ENCODE results near the gene CDC20.
"Not testable (repeated sequence)": the region's sequence is repeated elsewhere in the genome, so short reads cannot be mapped to it uniquely, and the experiment has no call there.

The CDC20 gene

DNA sequence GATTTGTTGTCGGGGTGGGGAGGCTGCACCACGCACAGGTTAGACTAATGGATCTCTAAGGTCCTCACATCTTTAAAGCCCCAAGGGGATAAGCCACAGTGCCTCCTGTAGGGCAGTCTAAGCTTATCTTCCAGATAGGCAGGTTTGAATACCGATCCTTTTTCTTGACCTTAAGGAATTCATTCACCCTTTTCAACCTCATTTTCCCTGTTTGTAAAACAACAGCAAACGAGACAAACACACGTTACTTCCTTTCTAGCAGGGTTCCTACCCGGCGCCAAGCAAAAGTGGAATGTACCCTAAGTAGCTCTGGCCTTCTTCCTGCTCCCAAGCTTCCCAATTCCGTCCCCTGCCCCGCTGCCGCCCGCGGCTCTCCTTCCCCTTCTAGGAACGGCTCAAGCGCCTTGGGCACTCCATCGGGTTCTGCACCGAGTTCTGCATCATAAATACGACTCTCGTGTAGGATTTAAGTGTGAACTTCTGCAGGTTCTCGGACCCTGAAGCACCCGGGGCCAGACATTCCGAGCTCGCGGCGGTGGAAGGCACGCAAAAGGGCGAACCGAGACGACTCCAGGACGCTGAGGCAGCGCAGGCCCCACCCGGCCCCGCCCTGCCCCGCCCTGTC, 548 bp upstream of the CDC20 start:
- DNase-seq = no peak

GRCh38 chr1:43359696-43360095, 915 bp downstream of the CDC20 start:
- DNase-seq = no peak

DNA sequence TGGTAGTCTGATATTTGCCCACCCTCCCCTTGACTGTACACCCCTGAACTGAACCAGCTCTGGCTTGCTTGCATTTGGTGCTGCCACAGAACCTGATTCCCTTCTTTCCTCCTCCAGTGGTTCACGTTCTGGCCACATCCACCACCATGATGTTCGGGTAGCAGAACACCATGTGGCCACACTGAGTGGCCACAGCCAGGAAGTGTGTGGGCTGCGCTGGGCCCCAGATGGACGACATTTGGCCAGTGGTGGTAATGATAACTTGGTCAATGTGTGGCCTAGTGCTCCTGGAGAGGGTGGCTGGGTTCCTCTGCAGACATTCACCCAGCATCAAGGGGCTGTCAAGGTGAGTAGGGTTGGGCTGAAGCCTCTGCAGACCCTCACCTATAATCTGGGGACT, 1.8 kb downstream of the CDC20 start:
- no peak for DNase-seq

DNA sequence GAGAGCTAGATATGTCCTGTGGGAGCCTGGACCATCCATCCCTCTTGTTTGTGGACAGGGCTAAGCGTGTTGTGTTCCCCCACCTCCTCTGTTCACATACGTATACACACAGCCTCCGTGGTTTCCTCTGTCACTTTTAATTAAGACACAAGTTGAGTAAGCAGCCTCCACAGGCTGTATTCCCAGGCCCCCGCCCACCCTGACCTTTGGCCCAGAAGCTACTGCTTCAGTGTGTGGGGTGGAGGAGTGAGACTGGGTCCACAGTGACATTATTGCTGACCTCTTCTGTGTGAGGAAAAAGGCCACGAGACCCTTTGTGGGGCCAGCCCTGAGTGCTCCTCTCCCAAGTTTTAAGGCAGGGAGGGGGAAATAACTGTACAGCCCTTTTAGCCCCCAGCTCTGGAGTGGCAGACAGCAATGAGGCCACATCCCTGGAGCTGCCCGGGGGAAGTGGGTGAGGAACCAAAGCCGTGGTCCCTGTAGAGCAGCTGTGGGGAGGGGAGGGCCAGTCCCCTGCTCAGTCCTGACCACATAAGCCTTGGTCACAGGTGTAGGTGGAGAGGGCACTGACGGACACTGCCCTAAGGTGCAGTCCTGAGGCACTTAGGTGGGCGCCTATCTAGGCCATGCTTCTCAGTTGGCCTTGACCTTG, 4.6 kb downstream of the CDC20 start:
- no peak for DNase-seq

DNA sequence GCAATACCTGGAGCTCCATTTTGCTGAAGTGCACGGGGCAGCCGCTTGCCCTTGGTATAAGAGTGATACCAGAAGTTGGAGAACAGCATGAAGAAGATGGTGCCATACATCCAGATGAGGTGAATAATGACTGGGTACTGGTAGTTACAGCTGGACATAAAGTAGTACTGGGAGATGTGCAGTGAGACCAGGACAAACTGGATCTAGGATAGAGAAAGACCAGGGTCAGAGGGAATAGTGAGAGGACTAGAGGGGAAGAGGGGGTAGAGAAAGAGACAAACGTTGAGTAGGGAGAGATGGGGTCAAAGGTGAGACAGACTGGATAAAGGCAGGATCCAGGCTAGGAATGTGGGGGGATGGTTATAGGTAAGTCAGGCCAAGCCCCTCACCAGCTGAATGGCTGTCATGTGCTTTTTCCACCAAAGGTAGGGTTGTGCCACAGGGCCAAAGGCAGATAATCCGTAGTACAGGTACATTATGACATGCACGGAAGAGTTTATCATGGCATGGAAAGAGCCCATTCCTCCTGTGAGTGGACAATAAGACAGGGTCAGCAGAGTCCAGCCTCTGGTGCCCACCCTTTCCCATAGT, 5.2 kb downstream of the CDC20 start:
- no peak for DNase-seq

DNA sequence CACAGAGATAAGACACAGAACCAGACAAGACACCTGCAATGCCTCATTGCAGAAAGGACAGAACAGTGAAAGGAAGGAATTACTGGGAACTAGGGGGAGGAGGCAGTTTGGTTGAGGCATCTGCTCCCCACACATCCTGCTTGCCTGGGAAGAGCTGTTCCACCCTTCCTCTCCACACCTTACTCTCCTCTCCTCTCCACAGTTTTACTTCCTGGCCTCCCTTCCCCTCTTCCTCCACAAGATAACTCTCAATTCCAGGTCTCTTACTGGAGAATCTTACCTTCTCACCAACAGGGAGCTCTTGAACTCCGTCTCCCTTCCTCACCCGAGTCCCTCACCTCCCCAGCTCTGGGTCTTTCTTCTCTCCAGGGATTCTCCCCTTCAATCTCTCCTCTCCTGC, 6.9 kb downstream of the CDC20 start:
- no peak for DNase-seq

GRCh38 chr1:43366179-43366578, 7.4 kb downstream of the CDC20 start:
- no peak for DNase-seq

DNA sequence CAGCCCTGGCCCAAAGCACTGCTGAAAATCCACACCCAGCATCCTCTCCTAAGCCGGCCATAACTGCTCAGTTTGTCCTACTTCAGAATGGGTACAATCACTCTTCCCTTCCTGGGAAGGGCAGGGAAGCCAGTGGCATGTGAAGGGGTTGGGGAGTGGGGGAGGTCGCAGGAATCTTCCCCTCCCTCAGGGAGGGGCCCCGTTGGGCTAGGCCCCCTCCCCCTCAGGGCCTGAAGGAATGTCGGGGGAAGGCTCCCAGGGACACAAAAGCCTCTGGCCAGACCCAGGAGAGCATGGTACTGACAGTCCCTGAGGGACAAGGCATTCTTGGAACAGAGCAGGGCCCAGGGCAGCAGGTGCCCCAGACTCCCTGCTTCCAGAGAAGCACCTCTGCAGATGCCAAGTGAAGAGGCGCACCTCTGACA, 7.8 kb downstream of the CDC20 start:
- no peak for DNase-seq

- DNase-seq = no peak
Measured at GRCh38 chr1:43367026-43367903, 8.5 kb downstream of the CDC20 start.

DNA sequence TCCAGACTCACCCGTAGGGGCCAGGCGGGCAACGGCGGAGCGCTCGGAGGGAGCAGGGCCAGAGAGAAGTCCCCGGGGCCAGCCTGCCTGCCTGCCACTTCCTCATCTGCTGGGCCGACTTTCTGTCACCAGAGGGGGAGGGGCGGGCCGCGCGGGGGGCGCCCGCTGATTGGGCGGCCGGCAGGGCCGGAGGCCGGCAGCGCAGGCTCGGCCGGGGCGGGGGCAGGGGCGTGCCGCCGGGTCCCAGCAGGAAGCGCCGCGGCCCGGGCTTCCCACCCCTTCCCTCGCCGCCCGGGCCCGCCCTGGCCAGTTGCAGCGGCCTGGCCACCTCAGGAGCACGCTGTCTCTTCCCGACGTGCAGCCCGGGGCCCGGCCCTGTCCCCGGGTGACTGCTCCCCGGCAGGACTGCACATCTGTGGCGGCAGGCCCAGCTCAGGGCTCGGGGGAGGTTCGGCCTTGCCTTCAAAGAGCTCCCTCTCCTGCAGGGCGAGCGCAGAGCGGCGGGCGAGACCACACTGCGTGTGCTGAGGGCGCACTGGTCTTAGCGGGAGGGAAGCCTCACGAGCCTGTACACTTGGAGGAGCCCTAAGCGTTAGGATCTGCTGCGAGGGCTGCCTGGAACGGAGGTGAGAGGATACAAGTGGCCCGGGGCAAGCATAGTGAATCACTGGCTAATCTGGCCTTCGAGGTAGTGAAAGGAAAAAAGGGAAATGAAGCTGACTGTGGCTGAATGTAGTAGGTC, 9.3 kb downstream of the CDC20 start, which contains the start of gene ELOVL1:
Gene ELOVL1, minus strand, starts transcription at position 108 of the 742 bp plus-strand sequence. CDS start 2,402 bp downstream, outside the sequence.
- DNase-seq = peak; percentile 70

GRCh38 chr1:43368646-43369020, 9.9 kb downstream of the CDC20 start:
- DNase-seq = no peak

- DNase-seq = not testable (repeated sequence)
Measured at GRCh38 chr1:43369779-43370178, 11.0 kb downstream of the CDC20 start.

- no peak for DNase-seq
Measured at GRCh38 chr1:43370564-43370963, 11.8 kb downstream of the CDC20 start.

DNA sequence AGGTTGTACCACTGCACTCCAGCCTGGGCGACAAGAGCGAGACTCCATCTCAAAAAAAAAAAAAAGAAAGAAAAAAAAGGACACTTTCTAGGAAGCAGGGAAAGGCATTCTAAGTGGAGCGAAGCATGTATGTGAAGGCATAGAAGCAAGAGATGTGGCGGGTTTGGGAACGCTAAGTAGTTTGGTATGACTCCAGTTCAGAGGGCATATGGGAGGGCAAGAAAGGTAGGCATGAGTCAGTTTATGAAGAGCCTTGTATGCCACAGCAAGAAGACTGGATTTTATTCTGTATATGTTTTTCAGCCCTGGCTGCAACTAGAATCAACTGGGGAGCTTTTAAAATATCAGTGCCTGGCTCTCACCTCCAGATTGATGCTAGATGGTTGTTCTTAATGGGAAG, 13.4 kb downstream of the CDC20 start:
- DNase-seq = no peak

- peak; percentile 23 for DNase-seq
Measured at GRCh38 chr1:43373066-43373940, 14.5 kb downstream of the CDC20 start.

DNA sequence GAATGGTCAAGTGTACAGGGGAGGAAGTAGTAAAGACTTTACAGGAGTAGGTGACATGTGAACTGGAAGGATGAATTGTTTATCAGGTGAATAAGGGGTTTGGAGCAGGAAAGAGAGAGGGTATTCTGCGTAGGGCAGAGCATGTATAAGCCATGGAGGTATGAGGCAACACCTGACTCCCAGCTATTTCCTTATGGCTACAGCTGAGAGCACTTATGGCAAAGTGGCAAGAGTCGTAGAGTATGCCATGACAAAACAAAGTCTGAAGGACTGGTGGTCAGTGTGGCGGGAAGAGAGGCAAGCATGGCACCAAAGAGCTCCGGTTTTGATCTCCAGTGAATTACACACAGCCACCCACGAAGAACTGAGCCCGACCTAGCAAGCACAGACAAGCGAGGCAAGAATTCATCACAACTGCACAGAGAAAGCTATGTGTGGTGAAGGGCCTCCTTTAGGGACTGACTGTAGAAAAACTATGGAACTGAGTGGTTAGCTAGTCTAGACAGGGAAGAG, 18.0 kb downstream of the CDC20 start:
- DNase-seq = no peak

DNA sequence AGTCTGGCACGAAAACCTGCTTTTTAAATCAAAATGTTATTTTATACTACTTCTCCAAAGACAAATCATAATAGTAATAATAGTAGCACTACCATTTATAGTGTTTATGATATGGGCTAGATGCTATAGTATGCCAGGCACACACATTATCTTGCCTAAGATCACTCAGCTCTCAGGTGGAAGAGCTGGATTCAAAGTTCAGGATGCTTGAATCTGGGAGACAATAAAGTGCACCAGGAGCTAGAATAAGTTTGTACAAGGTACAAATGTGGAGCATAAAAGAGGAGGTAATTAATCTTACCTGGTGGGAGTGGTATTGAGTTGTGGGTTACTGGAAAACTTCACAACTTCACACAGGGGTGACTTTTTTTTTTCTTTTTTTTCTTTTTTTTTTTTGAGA, 19.1 kb downstream of the CDC20 start:
- DNase-seq = no peak

- no peak for DNase-seq
Measured at GRCh38 chr1:43379476-43379875, 20.7 kb downstream of the CDC20 start.

GRCh38 chr1:43381612-43382011, 22.8 kb downstream of the CDC20 start:
- DNase-seq = no peak

- DNase-seq = no peak
Measured at GRCh38 chr1:43382027-43382779, 23.4 kb downstream of the CDC20 start.

DNA sequence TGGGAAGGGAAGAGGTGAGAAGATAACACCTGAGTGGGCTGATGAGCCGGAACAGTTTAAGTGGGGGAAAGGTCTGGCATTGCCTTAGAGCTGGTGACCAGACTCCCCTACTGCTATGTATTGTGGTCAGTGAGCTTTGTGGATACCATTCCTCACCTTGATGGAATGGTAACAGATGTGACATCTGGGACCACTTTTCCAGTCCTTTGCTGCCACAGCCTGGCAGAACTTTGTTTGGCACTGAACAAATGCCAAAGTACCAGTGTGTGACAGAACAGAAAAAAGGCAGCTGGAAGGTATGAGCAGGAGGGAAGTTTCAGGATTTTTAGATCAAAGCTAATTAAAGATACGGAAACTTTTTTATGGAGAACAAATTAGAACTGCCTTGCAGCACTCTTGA, 24.7 kb downstream of the CDC20 start:
- no peak for DNase-seq

Measured in NCI-H446 treated with DMSO at 0.1 percent for 48 hours (cell line).